Effector memory CD8-positive, alpha-beta T cell (primary cell): Measurements from ENCODE around the gene KIF20B.
"Not testable (repeated sequence)": the region's sequence is repeated elsewhere in the genome, so short reads cannot be mapped to it uniquely, and the experiment has no call there.

Experiments used
- ATAC-seq: fragments of 150-1000 bp; cut with Tn5 transposase; replicated peaks from 2 replicates; pipeline ENCODE4 v1.10.0; 2021; ENCODE audit warnings: mild to moderate bottlenecking, moderate library complexity
- DNase-seq, 3 experiments: peaks; one replicate each; pipeline ENCODE4 v3.0.0; 2021
- H3K27ac Mint-ChIP-seq, 2 donors: one replicate each; pipeline ENCODE4 v1.8.0; 2022; ENCODE audit warnings: mild to moderate bottlenecking in 2 of 2, mixed read lengths in 2 of 2, moderate library complexity in 2 of 2
- H3K27me3 Mint-ChIP-seq, 2 donors: one replicate each; pipeline ENCODE4 v1.8.0; 2022; ENCODE audit warnings: mixed read lengths in 2 of 2
- H3K36me3 Mint-ChIP-seq: one replicate; pipeline ENCODE4 v1.8.0; 2022; ENCODE audit warnings: mild to moderate bottlenecking, moderate library complexity, mixed read lengths; ENCODE audit not compliant: insufficient read depth
- H3K4me1 Mint-ChIP-seq, 2 donors: one replicate each; pipeline ENCODE4 v1.8.0; 2022; ENCODE audit warnings: low read depth in 2 of 2, mixed read lengths in 2 of 2
- H3K4me3 Mint-ChIP-seq, 2 donors: one replicate each; pipeline ENCODE4 v1.8.0; 2022; ENCODE audit warnings: mild to moderate bottlenecking in 2 of 2, mixed read lengths in 2 of 2, moderate library complexity in 2 of 2
- H3K9me3 Mint-ChIP-seq, 2 donors: one replicate each; pipeline ENCODE4 v1.8.0; 2022; ENCODE audit warnings: mixed read lengths in 2 of 2

Gene KIF20B

DNA sequence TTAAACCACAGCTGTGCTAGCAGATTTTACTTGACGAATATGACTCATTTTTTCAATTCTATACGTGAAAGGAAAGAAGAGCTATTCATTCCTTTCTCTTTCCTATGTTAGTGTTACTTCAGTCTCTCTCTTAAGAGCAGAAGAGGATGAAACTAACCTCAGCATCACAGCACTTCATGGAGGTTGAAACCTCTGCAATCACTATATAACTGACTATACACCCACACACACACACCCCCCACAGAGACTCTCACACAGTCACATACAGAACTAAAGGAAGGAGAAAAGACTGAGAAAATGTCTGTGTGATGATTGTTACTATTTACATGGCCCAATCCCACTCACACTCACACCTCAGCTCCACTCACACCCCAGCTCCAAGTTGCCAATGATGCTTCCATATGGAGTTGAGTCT lies 104.2 kb downstream of the KIF20B start:
- DNase-seq (no peak), ATAC-seq (no peak)
- H3K9me3 Mint-ChIP-seq: no peaks in the 10 kb centered on the region
- H3K36me3 Mint-ChIP-seq: no peaks in the 10 kb centered on the region
- no peak overlapping the region for H3K4me3 Mint-ChIP-seq
- H3K27ac Mint-ChIP-seq: no peak overlapping the region
- H3K27me3 Mint-ChIP-seq: peaks cover 6 to 8% of the 10 kb centered on the region in 2 donors
- H3K4me1 Mint-ChIP-seq: peaks cover 3 to 4% of the 10 kb centered on the region in 2 donors

DNA sequence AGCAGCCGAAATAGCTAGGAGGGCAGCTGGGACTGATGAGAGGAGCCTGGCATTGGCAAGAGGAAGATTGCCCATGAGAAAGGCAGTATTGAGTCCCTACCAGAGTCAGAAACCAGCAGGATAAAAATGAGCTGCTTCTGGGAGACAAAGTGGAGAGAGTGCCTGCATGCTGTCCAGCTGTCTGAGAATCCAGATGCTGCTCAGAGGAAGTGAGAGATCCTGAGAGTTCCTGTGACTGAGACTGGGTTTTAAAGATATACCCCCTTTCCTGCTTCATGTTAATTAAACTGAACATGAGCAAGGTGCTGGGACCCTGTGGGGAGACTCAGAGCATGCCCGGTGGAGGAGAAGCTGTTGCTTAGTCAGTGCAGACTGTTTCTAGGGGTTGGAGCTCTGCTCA lies 107.5 kb downstream of the KIF20B start:
- DNase-seq (no peak), ATAC-seq (no peak)
- Mint-ChIP-seq H3K4me3 (no peak overlapping the region), H3K4me1 (peaks cover 3 to 4% of the 10 kb centered on the region in 2 donors), H3K36me3 (no peaks in the 10 kb centered on the region), H3K27ac (no peak overlapping the region), H3K9me3 (no peaks in the 10 kb centered on the region), H3K27me3 (peaks cover 10 to 15% of the 10 kb centered on the region in 2 donors)

DNA sequence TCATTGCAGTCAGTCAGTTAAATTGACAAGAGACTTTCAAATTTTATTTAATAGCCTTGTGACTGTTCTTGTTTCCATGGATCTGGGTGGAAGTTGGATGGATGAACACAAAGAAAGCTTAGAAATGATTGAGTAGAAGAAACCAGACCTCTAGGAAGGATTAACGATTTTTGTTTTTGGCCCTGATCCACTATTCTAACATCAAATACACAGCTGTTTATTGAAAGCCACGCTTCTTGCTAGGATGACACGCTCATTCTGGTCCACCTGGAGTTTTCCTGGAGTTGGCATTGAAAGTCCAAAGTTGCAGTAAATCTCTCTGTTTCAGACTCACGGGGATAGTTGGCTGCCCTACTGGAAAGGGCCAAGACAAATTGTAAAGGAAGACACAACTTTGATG lies 108.4 kb downstream of the KIF20B start:
- no peak for ATAC-seq
- Mint-ChIP-seq H3K4me3 (no peak overlapping the region), H3K4me1 (peaks cover 3 to 4% of the 10 kb centered on the region in 2 donors), H3K27ac (no peak overlapping the region), H3K27me3 (peaks cover 11 to 17% of the 10 kb centered on the region in 2 donors), H3K9me3 (no peaks in the 10 kb centered on the region), H3K36me3 (no peaks in the 10 kb centered on the region)
- DNase-seq: no peak

DNA sequence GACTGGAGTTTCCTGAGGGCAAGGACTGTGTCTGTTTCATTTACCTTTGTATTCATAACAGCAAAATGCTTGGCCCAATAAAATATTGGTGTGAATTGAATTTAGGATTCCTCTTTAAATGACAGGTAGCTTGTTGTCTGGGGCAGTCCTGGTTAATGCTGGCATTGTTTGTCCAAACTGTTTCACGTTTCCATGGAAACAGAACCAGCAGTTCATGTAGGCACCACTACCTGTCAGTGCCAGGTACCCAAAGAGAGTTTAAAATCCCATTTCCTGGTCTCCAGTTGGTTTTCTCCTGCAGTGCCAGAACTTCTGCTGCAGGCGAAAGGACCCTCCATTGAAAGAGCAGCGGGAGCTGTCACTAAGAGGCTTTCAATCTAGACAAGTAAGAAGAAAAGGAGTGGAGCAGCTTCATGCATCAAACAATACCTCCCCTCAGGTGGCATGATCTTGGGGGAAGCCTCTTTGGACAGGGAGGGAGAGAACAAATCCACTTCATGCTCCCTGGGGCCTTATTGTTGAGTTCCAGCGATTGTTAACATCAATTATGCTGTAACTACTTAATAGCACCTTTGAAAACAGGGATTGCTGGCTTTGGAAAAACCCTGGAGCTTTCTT lies 109.6 kb downstream of the KIF20B start:
- Mint-ChIP-seq H3K4me3 (no peak overlapping the region), H3K9me3 (no peaks in the 10 kb centered on the region), H3K4me1 (no peaks in the 10 kb centered on the region), H3K27me3 (peaks cover 17 to 30% of the 10 kb centered on the region in 2 donors), H3K27ac (no peak overlapping the region), H3K36me3 (no peaks in the 10 kb centered on the region)
- DNase-seq (no peak), ATAC-seq (no peak)

DNA sequence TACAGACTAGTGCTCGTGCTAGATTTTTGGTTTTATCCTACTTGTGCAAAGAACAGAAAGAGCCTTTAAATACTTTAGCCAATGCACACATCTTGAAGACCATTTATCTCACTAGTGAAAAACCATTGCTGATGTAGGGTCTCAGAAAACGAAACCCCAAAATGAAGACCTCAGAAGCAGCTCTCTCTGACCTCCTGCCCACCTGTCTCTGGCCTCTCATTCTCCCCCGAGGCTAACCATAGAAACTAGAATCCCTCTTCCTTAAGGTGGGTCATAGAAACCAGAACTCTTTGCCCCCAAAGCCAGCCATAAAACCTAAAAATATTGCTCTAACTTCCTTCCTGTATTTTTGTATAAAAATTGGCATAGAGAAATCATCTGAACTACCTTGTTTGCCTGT lies 112.2 kb downstream of the KIF20B start:
- Mint-ChIP-seq H3K36me3 (no peaks in the 10 kb centered on the region), H3K4me1 (no peaks in the 10 kb centered on the region), H3K27me3 (peaks cover 34 to 54% of the 10 kb centered on the region in 2 donors), H3K9me3 (no peaks in the 10 kb centered on the region), H3K27ac (no peak overlapping the region), H3K4me3 (no peak overlapping the region)
- DNase-seq: no peak
- ATAC-seq: no peak

DNA sequence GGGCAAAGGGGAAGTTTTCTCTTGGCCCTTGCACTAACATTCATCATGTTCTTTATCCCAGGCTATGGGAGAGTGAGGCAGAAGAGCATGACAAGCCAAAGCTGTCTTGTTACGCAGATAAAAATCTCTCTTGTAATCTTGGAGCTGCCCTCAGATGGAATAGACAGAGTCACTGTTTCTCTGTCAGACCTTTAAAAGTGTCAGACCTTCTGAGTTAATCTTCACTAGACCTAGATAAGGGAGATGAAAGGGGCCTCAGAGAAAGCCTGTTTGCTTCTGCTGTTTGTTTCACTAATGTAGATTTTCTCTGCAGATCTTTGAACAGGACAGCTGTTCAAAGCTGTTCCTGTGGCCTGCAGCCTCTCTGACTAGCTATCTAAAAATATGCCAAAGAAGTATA lies 112.9 kb downstream of the KIF20B start:
- DNase-seq: no peak
- no peak overlapping the region for H3K4me3 Mint-ChIP-seq
- no peaks in the 10 kb centered on the region for H3K36me3 Mint-ChIP-seq
- H3K4me1 Mint-ChIP-seq: no peaks in the 10 kb centered on the region
- no peak for ATAC-seq
- H3K27me3 Mint-ChIP-seq: peaks cover 38 to 61% of the 10 kb centered on the region in 2 donors
- no peaks in the 10 kb centered on the region for H3K9me3 Mint-ChIP-seq
- no peak overlapping the region for H3K27ac Mint-ChIP-seq

DNA sequence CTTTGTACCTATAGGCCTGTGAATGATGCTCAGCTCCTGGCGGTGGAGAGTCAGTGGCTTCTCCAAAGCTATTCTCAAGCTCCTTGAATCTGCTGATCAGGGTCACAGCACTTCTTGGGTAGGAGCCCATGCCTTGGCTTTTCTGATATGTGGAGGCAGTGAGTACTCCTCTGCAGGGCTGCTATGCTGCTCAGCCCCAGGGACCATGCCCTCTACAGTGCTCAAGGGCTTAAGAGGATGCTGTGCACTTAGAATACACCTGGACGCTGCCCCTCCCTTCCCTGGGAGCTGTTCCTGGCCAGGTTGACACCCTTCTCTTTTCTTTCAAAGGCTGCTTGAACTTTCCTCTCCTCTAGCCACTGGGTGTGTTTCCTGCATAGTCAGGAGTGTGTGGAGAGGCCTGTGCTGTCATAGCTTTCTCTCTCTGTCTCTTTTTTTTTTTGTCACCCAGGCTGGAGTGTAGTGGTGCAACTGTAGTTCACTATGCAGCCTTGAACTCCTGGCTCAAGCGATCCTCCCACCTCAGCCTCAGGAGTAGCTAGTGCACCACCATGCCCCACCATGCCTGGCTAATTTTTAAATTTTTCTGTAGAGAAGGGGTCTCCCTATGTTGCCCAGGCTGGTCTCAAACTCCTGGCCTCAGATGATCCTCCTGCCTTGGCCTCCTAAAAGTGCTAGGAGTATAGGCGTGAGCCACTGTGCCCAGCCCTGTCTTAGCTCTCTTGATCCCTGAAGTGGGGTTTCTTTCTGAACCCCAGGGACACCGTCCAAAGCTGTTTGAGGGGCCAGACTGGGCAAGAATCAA lies 113.9 kb downstream of the KIF20B start:
- no peak overlapping the region for H3K27ac Mint-ChIP-seq
- H3K4me1 Mint-ChIP-seq: no peaks in the 10 kb centered on the region
- H3K36me3 Mint-ChIP-seq: no peaks in the 10 kb centered on the region
- peaks cover 45 to 70% of the 10 kb centered on the region in 2 donors for H3K27me3 Mint-ChIP-seq
- no peaks in the 10 kb centered on the region for H3K9me3 Mint-ChIP-seq
- no peak for ATAC-seq
- no peak for DNase-seq
- no peak overlapping the region for H3K4me3 Mint-ChIP-seq

DNA sequence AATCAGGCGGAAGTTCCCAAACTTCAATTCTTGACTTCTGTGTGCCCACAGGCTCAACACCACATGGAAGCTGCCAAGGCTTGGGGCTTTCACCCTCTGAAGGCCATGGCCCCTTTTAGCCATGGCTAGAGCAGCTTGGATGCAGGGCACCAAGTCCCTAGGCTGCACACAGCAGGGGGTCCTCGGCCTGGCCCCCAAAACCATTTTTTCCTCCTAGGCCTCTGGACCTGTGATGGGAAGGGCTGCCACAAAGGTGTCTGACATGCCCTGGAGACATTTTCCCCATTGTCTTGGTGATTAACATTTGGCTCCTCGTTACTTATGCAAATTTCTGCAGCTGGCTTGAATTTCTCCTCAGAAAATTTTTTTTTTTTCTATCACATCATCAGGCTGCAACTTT lies 117.6 kb downstream of the KIF20B start:
- H3K9me3 Mint-ChIP-seq, DNase-seq, H3K4me1 Mint-ChIP-seq, ATAC-seq, H3K27ac Mint-ChIP-seq, H3K4me3 Mint-ChIP-seq, H3K36me3 Mint-ChIP-seq: not testable (repeated sequence)
- peaks cover 34 to 54% of the 10 kb centered on the region in 2 donors for H3K27me3 Mint-ChIP-seq
